Breast epithelium (tissue), 4 donors: ENCODE results near the gene RPS26. TPM values are rescaled to one million over a fixed set of nuclear protein-coding genes. Genes with fewer than 3 reads are reported as not detected.
"Not testable (repeated sequence)": the region's sequence is repeated elsewhere in the genome, so short reads cannot be mapped to it uniquely, and the experiment has no call there.

Experiments used
- DNase-seq, 2 donors: peaks; one replicate each; pipeline ENCODE4 v3.0.0-alpha.2; 2019; ENCODE audit warnings: low spot score in 2 of 2
- H3K27ac ChIP-seq, 2 donors: fragments of 200-600 bp; sonication (generic) in 1 of 2; one replicate each; pipeline ENCODE4 v1.5.1; 2016 to 2019; ENCODE audit warnings: mild to moderate bottlenecking in 1 of 2
- H3K27me3 ChIP-seq, 2 donors: fragments of 200-600 bp; sonication (generic) in 1 of 2; one replicate each; pipeline versions ENCODE4 v1.5.1 to v1.6.0; 2017 to 2019; ENCODE audit warnings: control low read depth in 1 of 2, mild to moderate bottlenecking in 1 of 2
- H3K36me3 ChIP-seq: fragments of 200-600 bp; one replicate; pipeline ENCODE4 v1.5.1; 2019
- H3K4me1 ChIP-seq, 2 donors: fragments of 200-600 bp; sonication (generic); one replicate each; pipeline ENCODE4 v1.5.1; 2016 to 2019; ENCODE audit warnings: control low read depth in 1 of 2
- H3K4me3 ChIP-seq, 3 donors: fragments of 200-600 bp; sonication (generic); 1 replicate in 2 of 3; 2 replicates in 1 of 3; pipeline ENCODE4 v1.5.1; 2016 to 2019; ENCODE audit warnings: mild to moderate bottlenecking in 3 of 3, moderate library complexity in 2 of 3
- H3K9me3 ChIP-seq, 2 donors: fragments of 200-600 bp; sonication (generic) in 1 of 2; one replicate each; pipeline ENCODE4 v1.5.1; 2016 to 2019; ENCODE audit warnings: control low read depth in 1 of 2
- CTCF ChIP-seq, 3 donors: fragments of 450-650 bp; IDR thresholded peaks; one replicate each; pipeline ENCODE4 v1.5.1; 2016 to 2017; ENCODE audit warnings: antibody characterized with exemption in 3 of 3, mild to moderate bottlenecking in 3 of 3, moderate library complexity in 3 of 3
- POLR2A ChIP-seq: fragments of 450-650 bp; IDR thresholded peaks from one replicate; pipeline ENCODE4 v1.6.1; 2016; ENCODE audit warnings: antibody characterized with exemption, mild to moderate bottlenecking, moderate library complexity
- POLR2AphosphoS5 ChIP-seq, 3 donors: sonication (generic); formaldehyde crosslinking; IDR thresholded peaks; one replicate each; pipeline ENCODE4 v1.6.1; 2017; ENCODE audit warnings: antibody characterized with exemption in 3 of 3
- intact Hi-C: fragments of 100-400 bp; cut with DNase I; formaldehyde crosslinking; loops from one replicate; pipeline ENCODE4 v1.15.1; 2023; ENCODE audit warnings: low total_unique reads
- total RNA-seq, 3 donors: library from RNA; depleted of rRNA; stranded (reverse); fragments of >200 nt; gene quantifications; one replicate each; pipeline ENCODE4 v1.1.0, GENCODE V29; 2016

Gene RPS26
- total RNA-seq, 3 donors from 2014 or later = 557 to 1,840 (median 572) TPM

DNA sequence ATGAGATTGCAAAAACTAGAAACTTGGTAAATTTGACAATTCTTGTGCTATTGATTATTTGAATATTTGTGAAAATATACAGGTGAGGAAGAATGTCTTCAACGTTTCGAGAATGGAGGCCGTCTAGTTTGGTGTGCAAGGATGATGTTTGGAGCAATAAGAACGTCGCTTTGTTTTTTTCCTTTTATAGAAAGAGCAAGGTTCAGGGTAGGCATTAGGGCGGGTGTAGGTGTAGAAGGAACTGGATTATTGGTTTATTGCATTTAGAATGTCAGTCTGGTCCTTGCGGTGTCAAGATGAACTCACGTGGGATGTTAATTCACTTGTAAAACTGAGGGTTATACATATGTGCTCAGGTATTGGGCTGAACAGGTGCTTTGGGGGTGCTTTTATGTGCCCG, 1.1 kb downstream of the RPS26 start:
- H3K4me3 ChIP-seq = peak overlapping the region; percentile 75 to 95 (median 85)
- peaks cover 3 to 7% of the 10 kb centered on the region in 2 donors for H3K4me1 ChIP-seq
- TF ChIP-seq POLR2A (no peak), CTCF (IDR thresholded peaks at IDR 0.05) (no peak), POLR2AphosphoS5 (IDR thresholded peaks at IDR 0.05) (no peak)
- no peaks in the 10 kb centered on the region for H3K27me3 ChIP-seq
- intact Hi-C loops = no loop called here
- H3K9me3 ChIP-seq = no peaks in the 10 kb centered on the region
- no peak for DNase-seq
- peak overlapping the region; percentile 93 to 96 for H3K27ac ChIP-seq
- H3K36me3 ChIP-seq = no peaks in the 10 kb centered on the region

DNA sequence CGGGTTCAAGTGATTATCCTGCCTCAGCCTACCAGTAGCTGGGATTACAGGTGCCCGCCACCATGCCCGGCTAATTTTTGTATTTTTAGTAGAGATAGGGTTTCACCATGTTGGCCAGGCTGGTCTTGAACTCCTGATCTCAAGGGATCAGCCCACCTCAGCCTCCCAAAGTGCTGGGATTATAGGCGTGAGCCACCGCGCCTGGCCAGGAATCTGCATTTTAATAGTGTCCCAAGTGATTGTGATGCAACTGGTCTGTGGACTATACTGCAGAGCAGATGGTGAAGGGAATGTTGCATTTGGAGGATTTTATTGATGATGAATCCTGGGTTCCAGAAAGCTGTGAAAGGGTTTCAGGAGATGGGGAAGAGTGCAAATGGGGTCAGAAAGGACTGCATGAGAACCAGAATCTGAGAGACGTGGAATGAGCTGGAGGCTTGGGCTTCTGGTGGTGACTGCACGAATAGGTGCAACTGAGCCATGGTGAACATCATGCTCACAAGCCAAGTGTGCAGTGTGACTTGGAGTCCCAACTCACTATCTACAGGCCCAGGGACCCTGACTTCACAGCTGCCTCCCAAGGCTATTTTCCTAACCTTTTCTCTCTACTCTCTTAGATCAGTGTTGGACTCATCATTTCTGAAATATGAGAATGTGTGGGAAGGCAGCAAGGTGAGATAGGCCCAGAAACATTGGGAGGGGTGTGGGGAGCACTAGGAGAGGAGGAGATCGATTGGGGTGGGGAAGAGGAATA, 4.5 kb downstream of the RPS26 start:
- no peaks in the 10 kb centered on the region for H3K36me3 ChIP-seq
- H3K27ac ChIP-seq = no peak overlapping the region
- no peak for DNase-seq
- TF ChIP-seq POLR2A (no peak), CTCF (IDR thresholded peaks at IDR 0.05) (no peak), POLR2AphosphoS5 (IDR thresholded peaks at IDR 0.05) (no peak)
- intact Hi-C loops = no loop called here
- no peak overlapping the region for H3K4me3 ChIP-seq
- H3K27me3 ChIP-seq = no peaks in the 10 kb centered on the region
- H3K9me3 ChIP-seq = no peaks in the 10 kb centered on the region
- H3K4me1 ChIP-seq = peaks cover 3 to 7% of the 10 kb centered on the region in 2 donors

DNA sequence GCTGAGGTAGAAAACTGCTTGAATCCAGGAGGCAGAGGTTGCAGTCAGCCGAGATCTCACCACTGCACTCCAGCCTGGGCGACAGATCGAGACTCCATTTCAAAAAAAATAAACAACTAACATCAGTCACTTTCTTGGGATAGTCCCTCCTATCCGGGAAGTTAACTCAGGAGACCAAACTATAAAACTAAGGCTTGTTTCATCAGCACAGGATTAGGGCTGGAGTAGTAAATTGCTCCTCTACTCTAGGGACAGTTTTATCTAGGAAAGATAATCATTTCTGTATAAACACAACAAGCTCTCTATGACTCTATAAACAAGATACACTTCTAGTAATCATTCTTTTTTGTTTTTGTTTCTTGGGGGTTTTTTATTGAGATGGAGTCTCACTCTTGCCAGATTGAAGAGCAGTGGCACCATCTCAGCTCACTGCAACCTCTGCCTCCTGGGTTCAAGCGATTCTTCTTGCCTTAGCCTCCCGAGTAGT, 11.7 kb downstream of the RPS26 start:
- H3K9me3 ChIP-seq = no peaks in the 10 kb centered on the region
- no peak overlapping the region for H3K4me3 ChIP-seq
- no peaks in the 10 kb centered on the region for H3K36me3 ChIP-seq
- H3K4me1 ChIP-seq = no peaks in the 10 kb centered on the region
- DNase-seq = no peak
- H3K27ac ChIP-seq = no peak overlapping the region
- H3K27me3 ChIP-seq = no peaks in the 10 kb centered on the region
- intact Hi-C loops = no loop called here
- TF ChIP-seq CTCF (IDR thresholded peaks at IDR 0.05) (no peak), POLR2AphosphoS5 (IDR thresholded peaks at IDR 0.05) (no peak), POLR2A (no peak)

DNA sequence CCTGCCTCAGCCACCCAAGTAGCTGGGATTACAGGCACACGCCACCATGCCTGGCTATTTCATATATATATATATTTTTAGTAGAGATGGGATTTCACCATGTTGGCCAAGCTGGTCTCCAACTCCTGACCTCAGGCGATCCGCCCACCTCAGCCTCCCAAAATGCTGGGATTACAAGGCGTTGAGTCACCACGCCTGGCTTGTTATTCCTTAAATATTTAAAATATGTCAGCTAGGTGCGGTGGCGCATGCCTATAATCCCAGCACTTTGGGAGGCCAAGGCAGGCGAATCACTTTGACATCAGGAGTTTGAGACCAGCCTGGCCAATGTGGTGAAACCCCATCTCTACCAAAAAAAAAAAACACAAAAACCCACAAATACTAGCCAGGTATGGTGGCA, 18.2 kb downstream of the RPS26 start:
- H3K4me1 ChIP-seq, DNase-seq, H3K27ac ChIP-seq, H3K27me3 ChIP-seq, H3K4me3 ChIP-seq, H3K36me3 ChIP-seq, H3K9me3 ChIP-seq, intact Hi-C loops: not testable (repeated sequence)

- intact Hi-C loops = no loop called here
- no peaks in the 10 kb centered on the region for H3K36me3 ChIP-seq
- no peak overlapping the region for H3K27ac ChIP-seq
- no peak for TF ChIP-seq POLR2A
- TF ChIP-seq CTCF (IDR thresholded peaks at IDR 0.05) = no peak
- no peak for TF ChIP-seq POLR2AphosphoS5 (IDR thresholded peaks at IDR 0.05)
- no peaks in the 10 kb centered on the region for H3K4me1 ChIP-seq
- H3K4me3 ChIP-seq = no peak overlapping the region
- no peaks in the 10 kb centered on the region for H3K27me3 ChIP-seq
- H3K9me3 ChIP-seq = no peaks in the 10 kb centered on the region
- no peak for DNase-seq
Measured at GRCh38 chr12:56061982-56062381, 20.3 kb downstream of the RPS26 start.
